Loucy (cell line): ENCODE measurements around the gene LIG1.

ENCODE experiments used
- H2AFZ ChIP-seq: fragments of 200-600 bp; sonication (generic); 2 replicates; pipeline ENCODE4 v1.6.0; 2016; ENCODE audit warnings: antibody characterized with exemption, mild to moderate bottlenecking, low read length, moderate library complexity
- H3F3A ChIP-seq: fragments of 200-600 bp; 2 replicates; pipeline ENCODE4 v1.6.0; 2016; ENCODE audit warnings: antibody characterized with exemption, low read depth, mild to moderate bottlenecking
- H3K27me3 ChIP-seq: fragments of 200-600 bp; sonication (generic); 2 replicates; pipeline ENCODE4 v1.6.1; 2014; ENCODE audit warnings: low read length, mild to moderate bottlenecking; ENCODE audit not compliant: insufficient read depth, poor library complexity, severe bottlenecking
- H3K36me3 ChIP-seq: fragments of 200-600 bp; sonication (generic); 2 replicates; pipeline ENCODE4 v1.6.1; 2016; ENCODE audit warnings: low read length; ENCODE audit not compliant: insufficient read depth
- H3K4me1 ChIP-seq: fragments of 200-600 bp; sonication (generic); 2 replicates; pipeline ENCODE4 v1.5.1; 2014; ENCODE audit warnings: low read length, mild to moderate bottlenecking; ENCODE audit not compliant: insufficient read depth, poor library complexity, severe bottlenecking
- H3K4me2 ChIP-seq: fragments of 200-600 bp; sonication (generic); 2 replicates; pipeline ENCODE4 v1.6.0; 2014; ENCODE audit warnings: antibody characterized with exemption, low read length, low read depth, mild to moderate bottlenecking; ENCODE audit not compliant: poor library complexity, severe bottlenecking
- H3K4me3 ChIP-seq: fragments of 200-600 bp; sonication (generic); 2 replicates; pipeline ENCODE4 v1.5.1; 2014; ENCODE audit warnings: low read length, mild to moderate bottlenecking, mixed read lengths; ENCODE audit not compliant: poor library complexity, severe bottlenecking
- H3K79me2 ChIP-seq: fragments of 200-600 bp; sonication (generic); 2 replicates; pipeline ENCODE4 v1.6.1; 2014; ENCODE audit warnings: low read length; ENCODE audit not compliant: insufficient read depth
- H3K9ac ChIP-seq: fragments of 200-600 bp; sonication (generic); 2 replicates; pipeline ENCODE4 v1.6.0; 2014; ENCODE audit warnings: mild to moderate bottlenecking, low read depth, low read length, moderate library complexity; ENCODE audit not compliant: poor library complexity, severe bottlenecking
- H3K9me2 ChIP-seq: fragments of 200-600 bp; sonication (generic); replicated peaks from 2 replicates; pipeline ENCODE4 v1.6.1; 2016; ENCODE audit warnings: low read depth, low read length, mixed read lengths
- H3K9me3 ChIP-seq: fragments of 200-600 bp; sonication (generic); 2 replicates; pipeline ENCODE4 v1.6.1; 2014; ENCODE audit warnings: mild to moderate bottlenecking, antibody characterized with exemption, low read length, low read depth; ENCODE audit not compliant: insufficient read depth
- H4K20me1 ChIP-seq: fragments of 200-600 bp; sonication (generic); 2 replicates; pipeline ENCODE4 v1.6.0; 2014; ENCODE audit warnings: antibody characterized with exemption, low read length, mild to moderate bottlenecking; ENCODE audit not compliant: insufficient read depth, poor library complexity, severe bottlenecking
- EZH2phosphoT487 ChIP-seq: fragments of 200-600 bp; IDR thresholded peaks from 2 replicates; pipeline ENCODE4 v1.6.1; 2018; ENCODE audit warnings: antibody characterized with exemption, mild to moderate bottlenecking, moderate library complexity, borderline replicate concordance
- TF ChIP-seq, protein P1 (sequence below): fragments of 200-600 bp; sonication (generic); conservative IDR thresholded peaks from 2 replicates; pipeline ENCODE4 v1.5.1; 2014; ENCODE audit warnings: mild to moderate bottlenecking, antibody characterized with exemption, low read length

The LIG1 gene

DNA sequence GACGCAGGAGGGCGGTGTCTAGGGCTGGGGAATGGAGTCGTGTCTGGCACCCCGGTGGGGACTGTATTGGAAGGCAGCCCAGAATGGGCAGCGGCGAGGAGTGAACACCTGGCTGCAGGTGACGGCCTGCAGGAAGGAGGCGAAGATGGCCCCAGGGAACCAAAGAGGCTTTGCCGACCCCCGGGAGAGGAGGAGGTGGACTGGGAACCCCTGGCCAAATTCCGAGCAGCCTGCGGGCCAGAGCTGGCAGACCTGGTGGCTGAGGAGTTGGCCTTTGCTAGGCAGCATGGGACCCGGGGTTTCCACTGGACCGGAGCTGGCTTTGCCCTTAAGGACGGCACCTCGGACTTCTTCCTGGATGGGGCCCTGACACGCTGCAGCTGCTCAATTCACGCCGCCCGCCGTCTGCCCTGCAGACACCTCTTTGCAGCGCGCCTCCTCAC is 26.2 kb upstream of the LIG1 start:
- Histone ChIP-seq H3K9ac (no peak overlapping the region), H2AFZ (no peak overlapping the region), H3K9me3 (no peaks in the 10 kb centered on the region), H3K79me2 (no peaks in the 10 kb centered on the region), H3K4me3 (no peak overlapping the region), H3K4me2 (no peak overlapping the region), H4K20me1 (no peaks in the 10 kb centered on the region), H3F3A (no peaks in the 10 kb centered on the region), H3K36me3 (no peaks in the 10 kb centered on the region), H3K27me3 (no peaks in the 10 kb centered on the region), H3K9me2 (no peaks in the 10 kb centered on the region), H3K4me1 (no peaks in the 10 kb centered on the region)
- TF ChIP-seq, protein P1, sequence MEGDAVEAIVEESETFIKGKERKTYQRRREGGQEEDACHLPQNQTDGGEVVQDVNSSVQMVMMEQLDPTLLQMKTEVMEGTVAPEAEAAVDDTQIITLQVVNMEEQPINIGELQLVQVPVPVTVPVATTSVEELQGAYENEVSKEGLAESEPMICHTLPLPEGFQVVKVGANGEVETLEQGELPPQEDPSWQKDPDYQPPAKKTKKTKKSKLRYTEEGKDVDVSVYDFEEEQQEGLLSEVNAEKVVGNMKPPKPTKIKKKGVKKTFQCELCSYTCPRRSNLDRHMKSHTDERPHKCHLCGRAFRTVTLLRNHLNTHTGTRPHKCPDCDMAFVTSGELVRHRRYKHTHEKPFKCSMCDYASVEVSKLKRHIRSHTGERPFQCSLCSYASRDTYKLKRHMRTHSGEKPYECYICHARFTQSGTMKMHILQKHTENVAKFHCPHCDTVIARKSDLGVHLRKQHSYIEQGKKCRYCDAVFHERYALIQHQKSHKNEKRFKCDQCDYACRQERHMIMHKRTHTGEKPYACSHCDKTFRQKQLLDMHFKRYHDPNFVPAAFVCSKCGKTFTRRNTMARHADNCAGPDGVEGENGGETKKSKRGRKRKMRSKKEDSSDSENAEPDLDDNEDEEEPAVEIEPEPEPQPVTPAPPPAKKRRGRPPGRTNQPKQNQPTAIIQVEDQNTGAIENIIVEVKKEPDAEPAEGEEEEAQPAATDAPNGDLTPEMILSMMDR = no peak
- TF ChIP-seq EZH2phosphoT487 = no peak

- no peaks in the 10 kb centered on the region for H3K36me3 ChIP-seq
- H2AFZ ChIP-seq = no peak overlapping the region
- H3K79me2 ChIP-seq = no peaks in the 10 kb centered on the region
- no peaks in the 10 kb centered on the region for H3K9me2 ChIP-seq
- H3K4me2 ChIP-seq = no peak overlapping the region
- no peaks in the 10 kb centered on the region for H3F3A ChIP-seq
- no peaks in the 10 kb centered on the region for H3K4me1 ChIP-seq
- H3K9me3 ChIP-seq = no peaks in the 10 kb centered on the region
- H3K9ac ChIP-seq = no peak overlapping the region
- no peaks in the 10 kb centered on the region for H3K27me3 ChIP-seq
- H3K4me3 ChIP-seq = no peak overlapping the region
- TF ChIP-seq EZH2phosphoT487 = no peak
- TF ChIP-seq, protein P1 = no peak
- no peaks in the 10 kb centered on the region for H4K20me1 ChIP-seq
Observed at GRCh38 chr19:48194844-48195830, 25.0 kb upstream of the LIG1 start.

GRCh38 chr19:48194041-48194843 is 24.1 kb upstream of the LIG1 start:
- Histone ChIP-seq H3F3A (no peaks in the 10 kb centered on the region), H3K4me3 (no peak overlapping the region), H3K36me3 (no peaks in the 10 kb centered on the region), H3K4me1 (no peaks in the 10 kb centered on the region), H3K9me3 (no peaks in the 10 kb centered on the region), H2AFZ (no peak overlapping the region), H4K20me1 (no peaks in the 10 kb centered on the region), H3K9ac (no peak overlapping the region), H3K27me3 (no peaks in the 10 kb centered on the region), H3K9me2 (no peaks in the 10 kb centered on the region), H3K4me2 (no peak overlapping the region), H3K79me2 (no peaks in the 10 kb centered on the region)
- no peak for TF ChIP-seq EZH2phosphoT487
- TF ChIP-seq, protein P1 = peak; percentile 80
